Hematopoietic multipotent progenitor cell treated with erythropoietin and hydrocortisone succinate and interleukin-3 and kit ligand, for 6 days (in vitro differentiated cells): ENCODE results near the gene GCC1.

Source experiments
- DNase-seq: peaks from one replicate; pipeline ENCODE4 v3.0.0-alpha.2; 2015

Gene GCC1

DNA sequence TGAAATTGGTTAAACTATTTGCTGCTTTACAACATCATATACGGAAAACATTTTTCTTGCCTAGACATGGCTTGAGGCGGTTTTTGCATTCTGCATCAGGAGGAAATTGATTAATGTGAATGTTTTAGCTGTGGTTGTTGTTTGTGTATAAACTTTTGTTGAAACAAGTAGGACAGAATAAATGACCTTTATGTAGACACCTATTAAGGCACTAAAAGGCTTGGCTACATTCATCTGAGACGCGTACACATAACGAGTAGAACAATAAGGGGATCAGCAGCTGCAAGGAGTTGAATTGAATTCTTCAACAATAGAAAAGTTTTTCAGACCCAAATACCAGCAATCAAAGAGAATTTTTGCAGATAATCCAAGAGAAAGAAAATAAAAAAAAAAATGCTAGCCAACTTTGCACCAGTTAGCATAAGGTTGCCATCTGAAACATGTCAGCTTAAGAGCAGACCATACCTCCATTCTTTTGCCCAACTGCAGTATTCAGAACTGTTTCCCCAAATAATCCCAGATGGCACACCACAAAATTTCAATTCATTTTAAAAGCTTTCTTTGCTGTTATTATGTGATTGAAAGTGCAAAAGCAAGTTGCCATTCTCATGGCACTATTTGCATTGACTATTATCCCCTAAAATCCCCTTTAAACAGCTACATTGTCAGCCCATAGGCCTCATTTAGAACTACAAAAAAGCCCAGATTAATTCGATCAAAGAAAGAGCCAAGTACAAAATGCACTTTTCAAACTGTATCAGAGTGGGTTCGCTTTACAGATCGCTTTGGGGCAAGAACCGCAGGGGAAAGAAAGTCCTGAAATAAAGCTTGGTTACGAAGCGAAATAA lies 49.6 kb downstream of the GCC1 start:
- DNase-seq = no peak

GRCh38 chr7:127534636-127535035 lies 50.8 kb downstream of the GCC1 start:
- DNase-seq = no peak

DNA sequence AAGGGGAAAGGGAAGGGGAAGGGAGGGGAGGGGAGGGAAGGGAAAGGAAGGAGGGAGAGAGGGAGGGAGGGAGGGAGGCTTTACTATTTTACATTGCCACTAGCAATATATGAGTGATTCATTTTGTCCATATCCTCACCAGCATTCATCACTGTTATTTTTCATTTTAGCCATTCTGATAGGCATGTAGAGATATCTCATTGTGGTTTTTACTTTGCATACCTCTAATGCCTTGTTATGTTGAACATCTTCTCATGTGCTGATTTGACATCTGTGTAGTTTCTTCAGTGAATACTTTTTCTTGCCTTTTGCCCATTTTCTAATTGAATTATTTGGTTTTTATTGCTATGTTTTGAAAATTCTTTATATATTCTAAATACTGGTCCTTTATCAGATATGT lies 52.7 kb downstream of the GCC1 start:
- DNase-seq = no peak

- DNase-seq = peak; percentile 19
These were observed 53.2 kb downstream of the GCC1 start for GRCh38 chr7:127532151-127532550.
